GM12891 (cell line): ENCODE measurements around the gene TMEM259.
A peak's percentile ranks its signal among the peaks of the same experiment; 100 is the strongest.

Source experiments
- PAX5 ChIP-seq: IDR thresholded peaks from 2 replicates; pipeline ENCODE4 v1.6.1; 2011; ENCODE audit warnings: low read length, moderate library complexity, mild to moderate bottlenecking; ENCODE audit not compliant: insufficient read depth, severe bottlenecking
- POLR2A ChIP-seq: IDR thresholded peaks from 2 replicates; pipeline ENCODE4 v1.6.1; 2011; ENCODE audit warnings: low read depth, low read length, control low read depth
- POLR2AphosphoS5 ChIP-seq: IDR thresholded peaks from 2 replicates; pipeline ENCODE4 v1.6.1; 2011; ENCODE audit warnings: low read depth, low read length, control low read depth
- POU2F2 ChIP-seq: IDR thresholded peaks from 2 replicates; pipeline ENCODE4 v1.6.1; 2011; ENCODE audit warnings: low read depth, mild to moderate bottlenecking, control low read depth, low read length, moderate library complexity
- SPI1 ChIP-seq: IDR thresholded peaks from 2 replicates; pipeline ENCODE4 v1.6.1; 2011; ENCODE audit warnings: low read depth, low read length, control low read depth
- TAF1 ChIP-seq: IDR thresholded peaks from 2 replicates; pipeline ENCODE4 v1.6.1; 2011; ENCODE audit warnings: low read depth, low read length, control low read depth

- no peak for TF ChIP-seq POLR2AphosphoS5
- no peak for TF ChIP-seq POLR2A
- TF ChIP-seq TAF1, result no peak
- TF ChIP-seq SPI1, result no peak
- no peak for TF ChIP-seq PAX5
- TF ChIP-seq POU2F2, result peak; percentile 27; the same call in 1 of the 2 replicates
These were observed 18.2 kb upstream of the TMEM259 start for GRCh38 chr19:1038978-1039645.
